SKM-1 (cell line): ENCODE results near the gene SPDYE16.
"Not testable (repeated sequence)": the region's sequence is repeated elsewhere in the genome, so short reads cannot be mapped to it uniquely, and the experiment has no call there.

Experiments used
- DNase-seq: peaks from one replicate; lab custom pipeline; 2025; ENCODE audit not compliant: unreplicated experiment; lab: John Stamatoyannopoulos, UW

SPDYE16 gene

GRCh38 chr7:76505168-76506080 is 37.7 kb downstream of the SPDYE16 start:
- no peak for DNase-seq

GRCh38 chr7:76504351-76505167 is 38.5 kb downstream of the SPDYE16 start:
- not testable (repeated sequence) for DNase-seq

GRCh38 chr7:76503244-76503643 is 39.9 kb downstream of the SPDYE16 start:
- DNase-seq, result not testable (repeated sequence)

- DNase-seq, result not testable (repeated sequence)
Measured at GRCh38 chr7:76502836-76503235, 40.3 kb downstream of the SPDYE16 start.

GRCh38 chr7:76502224-76502623 is 40.9 kb downstream of the SPDYE16 start:
- not testable (repeated sequence) for DNase-seq

- not testable (repeated sequence) for DNase-seq
Measured at GRCh38 chr7:76499924-76500241, 43.2 kb downstream of the SPDYE16 start.

GRCh38 chr7:76499201-76499923 is 43.7 kb downstream of the SPDYE16 start:
- not testable (repeated sequence) for DNase-seq

- DNase-seq, result not testable (repeated sequence)
Measured at GRCh38 chr7:76498583-76499200, 44.4 kb downstream of the SPDYE16 start.

- not testable (repeated sequence) for DNase-seq
Measured at GRCh38 chr7:76497918-76498582, 45.0 kb downstream of the SPDYE16 start.

GRCh38 chr7:76495717-76496116 is 47.4 kb downstream of the SPDYE16 start:
- DNase-seq, result not testable (repeated sequence)

GRCh38 chr7:76492139-76492538 is 51.0 kb downstream of the SPDYE16 start:
- not testable (repeated sequence) for DNase-seq

GRCh38 chr7:76487969-76488368 is 55.1 kb downstream of the SPDYE16 start:
- DNase-seq, result not testable (repeated sequence)

GRCh38 chr7:76486618-76487017 is 56.5 kb downstream of the SPDYE16 start:
- DNase-seq, result not testable (repeated sequence)

- not testable (repeated sequence) for DNase-seq
Measured at GRCh38 chr7:76485822-76486610, 57.1 kb downstream of the SPDYE16 start.

GRCh38 chr7:76484456-76484855 is 58.6 kb downstream of the SPDYE16 start:
- DNase-seq, result not testable (repeated sequence)

- not testable (repeated sequence) for DNase-seq
Measured at GRCh38 chr7:76483081-76483480, 60.0 kb downstream of the SPDYE16 start.

- DNase-seq, result not testable (repeated sequence)
Measured at GRCh38 chr7:76482660-76483059, 60.4 kb downstream of the SPDYE16 start.
